ENCODE measurements around the gene MGLL.

DNA sequence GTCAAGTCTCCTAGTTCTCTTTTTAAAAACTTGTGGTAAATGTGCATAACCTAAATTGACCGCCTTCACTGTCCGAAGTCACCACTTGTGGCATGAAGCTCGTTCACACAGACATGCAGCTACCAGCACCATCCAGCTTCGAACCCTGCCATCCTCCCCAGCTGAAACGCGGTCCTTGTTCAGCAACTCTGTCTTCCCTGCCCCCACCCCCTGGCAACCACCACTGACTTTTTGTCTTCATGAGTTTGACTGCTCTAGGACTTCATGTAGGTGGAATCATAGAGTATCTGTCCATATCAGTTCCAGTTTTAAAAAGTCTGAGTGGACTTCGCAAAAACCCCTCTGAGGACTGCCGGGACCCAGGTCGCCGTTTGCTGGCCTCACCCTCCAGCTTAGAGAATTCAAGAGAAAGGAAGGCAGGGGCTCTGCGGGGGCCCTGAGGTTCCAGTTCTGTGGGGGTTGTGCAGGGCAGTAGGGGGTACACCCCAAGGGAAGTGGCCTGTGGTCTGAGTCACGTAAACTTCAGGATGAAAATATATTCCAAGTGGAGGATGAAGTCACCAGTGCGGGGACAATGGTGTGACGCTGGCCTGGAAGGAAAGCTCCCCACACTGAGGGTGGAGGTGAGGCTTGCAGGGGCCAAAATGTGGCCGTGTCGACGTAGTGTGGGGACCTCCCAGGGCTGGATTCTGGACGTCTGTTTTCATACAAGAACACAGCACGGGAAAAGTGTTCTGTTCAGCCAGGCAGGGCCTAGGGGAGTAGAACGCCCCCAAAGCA, 82.0 kb downstream of the MGLL start:
- no peak for TF ChIP-seq POLR2AphosphoS5 (IDR thresholded peaks at IDR 0.05; ENCODE audit: low read depth, low read length)
- TF ChIP-seq, protein P1, sequence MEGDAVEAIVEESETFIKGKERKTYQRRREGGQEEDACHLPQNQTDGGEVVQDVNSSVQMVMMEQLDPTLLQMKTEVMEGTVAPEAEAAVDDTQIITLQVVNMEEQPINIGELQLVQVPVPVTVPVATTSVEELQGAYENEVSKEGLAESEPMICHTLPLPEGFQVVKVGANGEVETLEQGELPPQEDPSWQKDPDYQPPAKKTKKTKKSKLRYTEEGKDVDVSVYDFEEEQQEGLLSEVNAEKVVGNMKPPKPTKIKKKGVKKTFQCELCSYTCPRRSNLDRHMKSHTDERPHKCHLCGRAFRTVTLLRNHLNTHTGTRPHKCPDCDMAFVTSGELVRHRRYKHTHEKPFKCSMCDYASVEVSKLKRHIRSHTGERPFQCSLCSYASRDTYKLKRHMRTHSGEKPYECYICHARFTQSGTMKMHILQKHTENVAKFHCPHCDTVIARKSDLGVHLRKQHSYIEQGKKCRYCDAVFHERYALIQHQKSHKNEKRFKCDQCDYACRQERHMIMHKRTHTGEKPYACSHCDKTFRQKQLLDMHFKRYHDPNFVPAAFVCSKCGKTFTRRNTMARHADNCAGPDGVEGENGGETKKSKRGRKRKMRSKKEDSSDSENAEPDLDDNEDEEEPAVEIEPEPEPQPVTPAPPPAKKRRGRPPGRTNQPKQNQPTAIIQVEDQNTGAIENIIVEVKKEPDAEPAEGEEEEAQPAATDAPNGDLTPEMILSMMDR (IDR thresholded peaks at IDR 0.05 in 2 of 3, conservative IDR thresholded peaks at IDR 0.05 in 1 of 3; ENCODE audit: borderline replicate concordance in 1 of 3, insufficient read depth in 1 of 3, low read depth in 2 of 3, low read length in 2 of 3): no peak
- TF ChIP-seq EZH2 (IDR thresholded peaks at IDR 0.05): no peak
- TF ChIP-seq RAD21 (IDR thresholded peaks at IDR 0.05; ENCODE audit: low read depth): no peak
- no peak for TF ChIP-seq YY1 (IDR thresholded peaks at IDR 0.05; ENCODE audit: extremely low read depth, insufficient replicate concordance, low read depth, low read length)
- no peak for TF ChIP-seq ZNF274 (IDR thresholded peaks at IDR 0.05; ENCODE audit: low read depth, low read length)
